ENCODE results near the gene ENTHD1.

ENTHD1 gene

DNA sequence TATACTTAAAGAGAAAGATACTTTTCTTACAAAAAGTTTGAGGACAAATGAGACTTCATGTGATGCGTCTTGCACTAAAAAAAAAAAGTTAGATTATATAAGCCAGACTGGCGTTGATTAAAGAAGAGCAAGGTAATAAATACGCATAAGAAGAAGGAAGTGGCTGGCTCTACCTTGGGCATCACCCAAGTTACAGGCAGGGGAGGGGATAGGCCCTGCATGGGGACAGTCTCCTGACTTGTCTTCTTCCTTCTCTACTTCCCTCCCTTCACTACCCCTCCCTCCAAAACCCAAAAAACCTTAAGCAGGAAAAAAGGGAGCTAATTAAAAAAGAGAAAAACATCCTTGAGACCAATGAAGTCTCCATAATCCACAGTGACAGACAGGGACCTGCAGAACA, 44.3 kb upstream of the ENTHD1 start:
- Histone ChIP-seq H3K27me3 (replicated peaks; ENCODE audit: insufficient read depth, low read length) (no peaks in the 10 kb centered on the region), H4K20me1 (ENCODE audit: insufficient read depth, low read length) (no peaks in the 10 kb centered on the region), H3K4me1 (ENCODE audit: low read length) (no peaks in the 10 kb centered on the region), H3K9ac (ENCODE audit: low read length) (no peak overlapping the region), H3K4me3 (ENCODE audit: low read length) (no peak overlapping the region), H3K27ac (ENCODE audit: low read length) (no peak overlapping the region), H3K9me2 (replicated peaks; ENCODE audit: insufficient read depth, low read length) (no peaks in the 10 kb centered on the region), H2AFZ (ENCODE audit: low read length) (no peak overlapping the region), H3K79me2 (ENCODE audit: low read length) (no peaks in the 10 kb centered on the region), H3K4me2 (ENCODE audit: low read depth, low read length) (no peak overlapping the region), H3F3A (ENCODE audit: insufficient read depth, low read length) (no peaks in the 10 kb centered on the region), H3K9me3 (replicated peaks; ENCODE audit: insufficient read depth, low read length) (no peaks in the 10 kb centered on the region), H3K36me3 (replicated peaks; ENCODE audit: insufficient read depth, low read length) (no peaks in the 10 kb centered on the region)
- TF ChIP-seq EZH2 (optimal IDR thresholded peaks at IDR 0.05; ENCODE audit: low read depth, low read length) (no peak), EZH2phosphoT487 (IDR thresholded peaks at IDR 0.05; ENCODE audit: low read length) (no peak)
- TF ChIP-seq, protein P1, sequence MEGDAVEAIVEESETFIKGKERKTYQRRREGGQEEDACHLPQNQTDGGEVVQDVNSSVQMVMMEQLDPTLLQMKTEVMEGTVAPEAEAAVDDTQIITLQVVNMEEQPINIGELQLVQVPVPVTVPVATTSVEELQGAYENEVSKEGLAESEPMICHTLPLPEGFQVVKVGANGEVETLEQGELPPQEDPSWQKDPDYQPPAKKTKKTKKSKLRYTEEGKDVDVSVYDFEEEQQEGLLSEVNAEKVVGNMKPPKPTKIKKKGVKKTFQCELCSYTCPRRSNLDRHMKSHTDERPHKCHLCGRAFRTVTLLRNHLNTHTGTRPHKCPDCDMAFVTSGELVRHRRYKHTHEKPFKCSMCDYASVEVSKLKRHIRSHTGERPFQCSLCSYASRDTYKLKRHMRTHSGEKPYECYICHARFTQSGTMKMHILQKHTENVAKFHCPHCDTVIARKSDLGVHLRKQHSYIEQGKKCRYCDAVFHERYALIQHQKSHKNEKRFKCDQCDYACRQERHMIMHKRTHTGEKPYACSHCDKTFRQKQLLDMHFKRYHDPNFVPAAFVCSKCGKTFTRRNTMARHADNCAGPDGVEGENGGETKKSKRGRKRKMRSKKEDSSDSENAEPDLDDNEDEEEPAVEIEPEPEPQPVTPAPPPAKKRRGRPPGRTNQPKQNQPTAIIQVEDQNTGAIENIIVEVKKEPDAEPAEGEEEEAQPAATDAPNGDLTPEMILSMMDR (IDR thresholded peaks at IDR 0.05; ENCODE audit: low read length), result no peak
- DNase-seq, result no peak

DNA sequence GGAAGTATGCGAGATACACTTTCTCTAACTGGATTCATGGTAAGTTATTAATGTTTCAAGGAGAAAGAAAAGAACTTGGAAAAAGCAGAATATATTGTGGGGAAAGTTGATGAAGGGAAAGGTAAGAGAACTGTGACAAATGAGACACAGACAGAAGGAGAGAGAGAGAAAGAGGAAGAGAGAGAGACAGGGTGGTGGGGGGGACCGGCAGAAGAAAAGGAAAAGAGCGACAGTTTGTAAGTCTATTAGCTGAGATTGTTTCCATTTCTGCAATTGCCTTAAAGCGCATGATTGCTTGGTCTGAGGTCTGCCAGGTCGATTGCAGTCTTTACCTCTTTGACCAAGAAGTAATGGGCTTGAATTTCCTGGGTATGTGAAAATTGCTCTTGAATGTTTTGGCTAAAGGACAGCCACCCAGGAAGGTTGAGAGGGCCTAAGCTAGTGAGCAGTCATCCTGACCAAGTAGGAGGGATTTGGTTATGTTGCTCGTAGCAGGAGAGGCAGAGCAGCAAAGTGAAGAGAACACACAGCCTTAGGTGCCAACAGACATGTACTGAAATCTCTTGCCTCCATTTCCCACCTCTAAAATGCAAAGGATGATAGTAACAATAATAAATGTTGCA, 43.1 kb upstream of the ENTHD1 start:
- H3K4me2 ChIP-seq (ENCODE audit: low read depth, low read length), result no peak overlapping the region

DNA sequence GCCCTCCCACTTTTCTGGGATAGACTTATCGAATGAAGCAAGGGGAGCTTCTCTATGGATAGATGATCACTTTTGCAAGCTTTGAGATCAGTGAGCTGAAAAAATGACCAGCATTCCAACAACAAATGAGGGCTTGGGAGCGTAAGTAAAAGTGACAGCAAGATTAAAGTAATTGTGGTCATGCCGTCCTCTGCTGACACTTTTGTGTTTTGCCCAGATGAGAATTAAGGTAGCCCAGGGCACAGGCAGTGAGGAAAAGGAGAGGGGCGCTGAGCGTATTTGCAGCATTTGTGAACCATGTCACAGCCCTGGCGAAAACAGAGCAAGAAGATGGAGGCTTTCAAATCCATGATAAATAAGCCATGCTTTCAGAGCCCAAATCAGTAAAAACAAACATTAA, 42.1 kb upstream of the ENTHD1 start:
- H3K79me2 ChIP-seq (ENCODE audit: low read length), result no peaks in the 10 kb centered on the region

More for the DNA sequence above, 43.1 kb upstream of the ENTHD1 start:
- Histone ChIP-seq H3F3A (ENCODE audit: insufficient read depth, low read length) (no peaks in the 10 kb centered on the region), H3K9me2 (replicated peaks; ENCODE audit: insufficient read depth, low read length) (no peaks in the 10 kb centered on the region), H3K9me3 (replicated peaks; ENCODE audit: insufficient read depth, low read length) (no peaks in the 10 kb centered on the region), H3K36me3 (replicated peaks; ENCODE audit: insufficient read depth, low read length) (no peaks in the 10 kb centered on the region), H3K9ac (ENCODE audit: low read length) (no peak overlapping the region), H3K4me1 (ENCODE audit: low read length) (no peaks in the 10 kb centered on the region), H2AFZ (ENCODE audit: low read length) (no peak overlapping the region), H3K27ac (ENCODE audit: low read length) (no peak overlapping the region), H3K79me2 (ENCODE audit: low read length) (no peaks in the 10 kb centered on the region), H4K20me1 (ENCODE audit: insufficient read depth, low read length) (no peaks in the 10 kb centered on the region), H3K27me3 (replicated peaks; ENCODE audit: insufficient read depth, low read length) (no peaks in the 10 kb centered on the region), H3K4me3 (ENCODE audit: low read length) (no peak overlapping the region)
- DNase-seq, result no peak
- TF ChIP-seq, protein P1 (IDR thresholded peaks at IDR 0.05; ENCODE audit: low read length), result no peak
- TF ChIP-seq EZH2 (optimal IDR thresholded peaks at IDR 0.05; ENCODE audit: low read depth, low read length), result no peak
- TF ChIP-seq EZH2phosphoT487 (IDR thresholded peaks at IDR 0.05; ENCODE audit: low read length), result no peak

More for the DNA sequence above, 42.1 kb upstream of the ENTHD1 start:
- Histone ChIP-seq H3K27ac (ENCODE audit: low read length) (no peak overlapping the region), H3K4me2 (ENCODE audit: low read depth, low read length) (no peak overlapping the region), H3K4me3 (ENCODE audit: low read length) (no peak overlapping the region), H3K9me3 (replicated peaks; ENCODE audit: insufficient read depth, low read length) (no peaks in the 10 kb centered on the region), H3F3A (ENCODE audit: insufficient read depth, low read length) (no peaks in the 10 kb centered on the region), H3K36me3 (replicated peaks; ENCODE audit: insufficient read depth, low read length) (no peaks in the 10 kb centered on the region), H3K27me3 (replicated peaks; ENCODE audit: insufficient read depth, low read length) (no peaks in the 10 kb centered on the region), H3K4me1 (ENCODE audit: low read length) (no peaks in the 10 kb centered on the region), H3K9ac (ENCODE audit: low read length) (no peak overlapping the region), H2AFZ (ENCODE audit: low read length) (no peak overlapping the region), H4K20me1 (ENCODE audit: insufficient read depth, low read length) (no peaks in the 10 kb centered on the region), H3K9me2 (replicated peaks; ENCODE audit: insufficient read depth, low read length) (no peaks in the 10 kb centered on the region)
- DNase-seq, result no peak
- TF ChIP-seq, protein P1 (IDR thresholded peaks at IDR 0.05; ENCODE audit: low read length), result no peak
- TF ChIP-seq EZH2 (optimal IDR thresholded peaks at IDR 0.05; ENCODE audit: low read depth, low read length) (no peak), EZH2phosphoT487 (IDR thresholded peaks at IDR 0.05; ENCODE audit: low read length) (no peak)
